Bronchial epithelial cell (primary cell): ENCODE data around the gene CA10. TPM values are rescaled to one million over a fixed set of nuclear protein-coding genes. Genes with fewer than 3 reads are reported as not detected.

Experiments
- DNase-seq: peaks from one replicate; pipeline ENCODE4 v3.0.0-alpha.2; 2010; ENCODE audit warnings: low read depth
- FAIRE-seq: peaks from 2 replicates; lab custom pipeline; 2011; peaks lifted over from hg19 to GRCh38; lab: Jason Lieb, UNC
- H3K27me3 ChIP-seq: 2 replicates; pipeline ENCODE4 v1.5.1; 2011; ENCODE audit warnings: low read length; ENCODE audit not compliant: control insufficient read depth, insufficient read depth
- H3K36me3 ChIP-seq: 2 replicates; pipeline ENCODE4 v1.5.1; 2011; ENCODE audit warnings: low read length; ENCODE audit not compliant: control insufficient read depth, insufficient read depth
- H3K4me3 ChIP-seq: 2 replicates; pipeline ENCODE4 v1.5.1; 2011; ENCODE audit warnings: mild to moderate bottlenecking, low read depth, low read length, control low read depth
- CTCF ChIP-seq: IDR thresholded peaks from 2 replicates; pipeline ENCODE4 v1.5.1; 2011; ENCODE audit warnings: mild to moderate bottlenecking, moderate library complexity, low read length, control low read depth, inconsistent platforms; ENCODE audit not compliant: insufficient read depth, severe bottlenecking
- total RNA-seq: library from RNA; depleted of rRNA; stranded (reverse); fragments of >200 nt; gene quantifications from 2 replicates; pipeline ENCODE4 v1.2.1, GENCODE V29; 2014

The CA10 gene
- total RNA-seq, 1 donor from 2014 or later: not detected

- H3K36me3 ChIP-seq: no peaks in the 10 kb centered on the region
- H3K4me3 ChIP-seq: no peak overlapping the region
- no peaks in the 10 kb centered on the region for H3K27me3 ChIP-seq
- no peak for FAIRE-seq
- no peak for DNase-seq
- no peak for TF ChIP-seq CTCF
These were observed 341.4 kb downstream of the CA10 start for GRCh38 chr17:51817117-51817516.

GRCh38 chr17:51815097-51815496 lies 343.4 kb downstream of the CA10 start:
- DNase-seq (no peak), FAIRE-seq (no peak)
- TF ChIP-seq CTCF: no peak
- Histone ChIP-seq H3K27me3 (no peaks in the 10 kb centered on the region), H3K36me3 (no peaks in the 10 kb centered on the region), H3K4me3 (no peak overlapping the region)

- FAIRE-seq: no peak
- no peak for DNase-seq
- no peak for TF ChIP-seq CTCF
- Histone ChIP-seq H3K4me3 (no peak overlapping the region), H3K27me3 (no peaks in the 10 kb centered on the region), H3K36me3 (no peaks in the 10 kb centered on the region)
These were observed 344.0 kb downstream of the CA10 start for GRCh38 chr17:51814521-51814920.

GRCh38 chr17:51813784-51814174 lies 344.7 kb downstream of the CA10 start:
- no peaks in the 10 kb centered on the region for H3K36me3 ChIP-seq
- no peak for FAIRE-seq
- no peak for TF ChIP-seq CTCF
- no peak overlapping the region for H3K4me3 ChIP-seq
- no peak for DNase-seq
- H3K27me3 ChIP-seq: no peaks in the 10 kb centered on the region

GRCh38 chr17:51813140-51813783 lies 345.3 kb downstream of the CA10 start:
- Histone ChIP-seq H3K36me3 (no peaks in the 10 kb centered on the region), H3K27me3 (no peaks in the 10 kb centered on the region), H3K4me3 (no peak overlapping the region)
- DNase-seq (no peak), FAIRE-seq (no peak)
- no peak for TF ChIP-seq CTCF

- H3K27me3 ChIP-seq: no peaks in the 10 kb centered on the region
- no peak for FAIRE-seq
- no peak overlapping the region for H3K4me3 ChIP-seq
- H3K36me3 ChIP-seq: no peaks in the 10 kb centered on the region
- TF ChIP-seq CTCF: no peak
- no peak for DNase-seq
These were observed 351.1 kb downstream of the CA10 start for GRCh38 chr17:51807460-51807859.
